ENCODE measurements around the gene LRP1-AS. TPM values are rescaled to one million over a fixed set of nuclear protein-coding genes. Genes with fewer than 3 reads are reported as not detected.

Gene LRP1-AS
- not detected in 2 replicates for polyA plus RNA-seq (2011; rRNA removed)
- not detected in 2 replicates for polyA plus RNA-seq (2012; cell fraction: cytosol; rRNA removed)
- polyA plus RNA-seq (2012; cell fraction: nucleus; rRNA removed) = not detected in 2 replicates
- not detected in 3 replicates for polyA plus RNA-seq (2017; fragmentation: RNase III; extraction: RNeasy Plus Mini Kit Qiagen cat#74134 plus additional on column Dnase treatment)
- not detected in 2 replicates for polyA minus RNA-seq (2011; rRNA and poly(A)+ RNA removed)

DNA sequence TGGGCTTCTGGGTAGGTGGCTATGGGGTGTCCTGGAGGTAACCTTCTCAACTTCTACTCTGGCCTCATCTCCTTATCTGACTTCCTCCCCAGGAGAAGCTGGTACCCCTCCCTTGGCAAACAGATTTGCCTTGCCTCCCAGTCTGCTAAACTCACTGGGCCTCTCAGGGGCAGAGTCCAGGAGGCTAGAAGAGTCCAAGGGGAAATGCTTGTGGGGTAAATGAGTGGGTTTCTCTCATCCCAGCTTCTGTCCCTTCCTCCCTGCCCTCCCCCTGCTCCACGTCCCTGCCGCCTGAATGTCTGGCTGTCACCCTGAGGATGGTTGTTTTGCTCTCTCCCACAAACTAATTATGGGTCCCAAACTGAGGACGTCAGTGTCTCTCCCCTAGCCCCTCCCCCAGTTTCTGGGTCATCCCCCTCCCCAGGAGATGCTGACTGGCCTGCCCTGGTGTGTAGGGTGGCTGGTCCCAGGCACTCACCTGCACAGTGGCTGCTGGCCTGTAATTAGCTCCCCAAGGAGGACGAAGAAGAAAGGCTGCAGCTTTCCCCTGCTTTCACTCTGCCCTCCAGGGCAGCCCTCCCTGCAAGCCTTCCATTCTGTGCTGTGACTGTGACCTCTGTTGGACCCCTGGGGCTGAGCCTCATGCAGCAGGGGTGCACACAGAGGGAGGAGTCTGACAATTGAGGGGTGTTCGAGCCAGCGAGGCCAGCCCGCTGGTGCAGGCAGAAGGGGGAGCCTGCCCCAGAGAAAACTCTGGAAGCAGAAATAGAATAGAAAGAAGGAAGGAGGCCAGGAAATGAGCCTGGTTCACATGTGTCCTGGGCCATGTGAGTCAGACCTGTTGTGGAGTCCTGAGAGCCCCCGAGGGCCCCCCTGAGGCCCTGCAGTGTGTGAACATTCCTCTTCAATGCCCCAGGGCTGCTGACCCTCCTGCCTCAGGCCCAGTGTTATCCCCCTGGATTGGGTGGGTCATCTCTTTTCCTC is at the start of gene LRP1-AS:
TSS of gene LRP1-AS (minus strand) at position 659 of the 984 bp plus-strand sequence.
- WGBS (ENCODE audit: missing lambda C conversion rate) = 78% methylated on average over 8 of the region's 8 CpGs
- ChIA-PET POLR2A (interaction anchor here (0.6 to 1.0 kb wide), 2 partner anchors 19 to 146 kb away, joined by 3 read pairs; partner anchors contain the start of gene LRP1), CTCF (interaction anchor here (0.6 to 6.5 kb wide), 11 partner anchors 11 to 574 kb away, joined by 3 to 54 read pairs (median 4); no protein-coding TSS in a partner anchor)
- Histone ChIP-seq H3K9me3 (no peaks in the 10 kb centered on the region), H3K4me1 (peaks cover 28% of the 10 kb centered on the region), H3K27ac (peak within 1 kb of the TSS in 1 of 2 experiments; percentile 67; a peak in 3 of 6 replicates), H3K4me2 (peak within 1 kb of the TSS; percentile 56), H3K4me3 (no peak within 1 kb of the TSS)
- ATAC-seq (peak in 1 of 2 experiments; percentile 22; a peak in 1 of 6 replicates), FAIRE-seq (no peak), DNase-seq (ENCODE audit: low read depth in 1 of 2, low spot score in 1 of 2) (no peak)
- no peak for TF ChIP-seq CBX2 (IDR thresholded peaks at IDR 0.05; ENCODE audit: borderline replicate concordance, low read depth)
- TF ChIP-seq MAFK (IDR thresholded peaks at IDR 0.05; ENCODE audit: partially characterized antibody) = no peak
- no peak for TF ChIP-seq RCOR1 (IDR thresholded peaks at IDR 0.05; ENCODE audit: low read depth, low read length)
- no peak for TF ChIP-seq CHD2 (IDR thresholded peaks at IDR 0.05; ENCODE audit: low read length, partially characterized antibody)
- TF ChIP-seq HOXB5 (CRISPR knock-in tag; IDR thresholded peaks at IDR 0.05) = no peak
- TF ChIP-seq SREBF2 (IDR thresholded peaks at IDR 0.05) = no peak
- TF ChIP-seq JUNB (IDR thresholded peaks at IDR 0.05) = no peak
- TF ChIP-seq NFE2L2 (conservative IDR thresholded peaks at IDR 0.05; ENCODE audit: low read length) = no peak
- no peak for TF ChIP-seq CEBPB (IDR thresholded peaks at IDR 0.05)
- no peak for TF ChIP-seq ZNF302 (CRISPR knock-in tag; IDR thresholded peaks at IDR 0.05)
- TF ChIP-seq SMC3 (IDR thresholded peaks at IDR 0.05) = no peak
- no peak for TF ChIP-seq RARB (CRISPR knock-in tag; IDR thresholded peaks at IDR 0.05)
- no peak for TF ChIP-seq POLR2A (IDR thresholded peaks at IDR 0.05; ENCODE audit: low read length)
- TF ChIP-seq CHD4 (IDR thresholded peaks at IDR 0.05; ENCODE audit: borderline replicate concordance) = no peak
- TF ChIP-seq POLR2AphosphoS2 (conservative IDR thresholded peaks at IDR 0.05; ENCODE audit: low read length) = no peak
- TF ChIP-seq HES2 (IDR thresholded peaks at IDR 0.05) = no peak
- TF ChIP-seq USF2 (IDR thresholded peaks at IDR 0.05) = no peak
- no peak for TF ChIP-seq NR3C1 (IDR thresholded peaks at IDR 0.05)

- no peak overlapping the region for H3K27ac ChIP-seq
- no peak for DNase-seq (ENCODE audit: low read depth in 1 of 2, low spot score in 1 of 2)
- TF ChIP-seq CHD4 (IDR thresholded peaks at IDR 0.05; ENCODE audit: borderline replicate concordance) (no peak), CBX2 (IDR thresholded peaks at IDR 0.05; ENCODE audit: borderline replicate concordance, low read depth) (no peak), BCL3 (IDR thresholded peaks at IDR 0.05) (no peak), ZFP36 (IDR thresholded peaks at IDR 0.05; ENCODE audit: borderline replicate concordance, partially characterized antibody) (no peak), CBX8 (IDR thresholded peaks at IDR 0.05) (no peak), CHD2 (IDR thresholded peaks at IDR 0.05; ENCODE audit: low read length, partially characterized antibody) (no peak), USF2 (IDR thresholded peaks at IDR 0.05) (no peak), POLR2AphosphoS2 (conservative IDR thresholded peaks at IDR 0.05; ENCODE audit: low read length) (no peak), KDM1A (IDR thresholded peaks at IDR 0.05; ENCODE audit: low read depth) (no peak), ESRRA (IDR thresholded peaks at IDR 0.05; ENCODE audit: borderline replicate concordance, low read length) (no peak), RFX5 (IDR thresholded peaks at IDR 0.05) (no peak), RAD21 (conservative IDR thresholded peaks at IDR 0.05 in 1 of 2, IDR thresholded peaks at IDR 0.05 in 1 of 2) (no peak), HOXB5 (CRISPR knock-in tag; IDR thresholded peaks at IDR 0.05) (no peak), HES2 (IDR thresholded peaks at IDR 0.05) (no peak), BHLHE40 (IDR thresholded peaks at IDR 0.05; ENCODE audit: low read depth, low read length) (no peak), MAZ (IDR thresholded peaks at IDR 0.05; ENCODE audit: borderline replicate concordance, low read depth, low read length) (no peak), GATA3 (IDR thresholded peaks at IDR 0.05; ENCODE audit: borderline replicate concordance) (no peak)
- TF ChIP-seq, protein P1, sequence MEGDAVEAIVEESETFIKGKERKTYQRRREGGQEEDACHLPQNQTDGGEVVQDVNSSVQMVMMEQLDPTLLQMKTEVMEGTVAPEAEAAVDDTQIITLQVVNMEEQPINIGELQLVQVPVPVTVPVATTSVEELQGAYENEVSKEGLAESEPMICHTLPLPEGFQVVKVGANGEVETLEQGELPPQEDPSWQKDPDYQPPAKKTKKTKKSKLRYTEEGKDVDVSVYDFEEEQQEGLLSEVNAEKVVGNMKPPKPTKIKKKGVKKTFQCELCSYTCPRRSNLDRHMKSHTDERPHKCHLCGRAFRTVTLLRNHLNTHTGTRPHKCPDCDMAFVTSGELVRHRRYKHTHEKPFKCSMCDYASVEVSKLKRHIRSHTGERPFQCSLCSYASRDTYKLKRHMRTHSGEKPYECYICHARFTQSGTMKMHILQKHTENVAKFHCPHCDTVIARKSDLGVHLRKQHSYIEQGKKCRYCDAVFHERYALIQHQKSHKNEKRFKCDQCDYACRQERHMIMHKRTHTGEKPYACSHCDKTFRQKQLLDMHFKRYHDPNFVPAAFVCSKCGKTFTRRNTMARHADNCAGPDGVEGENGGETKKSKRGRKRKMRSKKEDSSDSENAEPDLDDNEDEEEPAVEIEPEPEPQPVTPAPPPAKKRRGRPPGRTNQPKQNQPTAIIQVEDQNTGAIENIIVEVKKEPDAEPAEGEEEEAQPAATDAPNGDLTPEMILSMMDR (IDR thresholded peaks at IDR 0.05) = no peak
- no peak for ATAC-seq
- no peak overlapping the region for H3K4me2 ChIP-seq
- CTCF ChIA-PET = interaction anchor here (0.8 to 20.5 kb wide), 8 partner anchors 9 to 128 kb away, joined by 3 to 383 read pairs (median 6); no protein-coding TSS in a partner anchor
- POLR2A ChIA-PET = interaction anchor here (0.6 kb wide), 1 partner anchor 16 kb away, joined by 5 read pairs; no protein-coding TSS in a partner anchor
- no peak overlapping the region for H3K4me3 ChIP-seq
- no peaks in the 10 kb centered on the region for H3K4me1 ChIP-seq
- no peaks in the 10 kb centered on the region for H3K9me3 ChIP-seq
- WGBS (ENCODE audit: missing lambda C conversion rate) = 86% methylated on average over 21 of the region's 22 CpGs
- FAIRE-seq = no peak
Measured at GRCh38 chr12:57196956-57197355, 49.5 kb upstream of the LRP1-AS start.
